DMS 273 treated with DMSO at 0.1 percent for 48 hours (cell line): ENCODE results near the gene PTPN1.
"Not testable (repeated sequence)": the region's sequence is repeated elsewhere in the genome, so short reads cannot be mapped to it uniquely, and the experiment has no call there.

ENCODE experiments used
- DNase-seq: peaks from one replicate; lab custom pipeline; 2025; lab: John Stamatoyannopoulos, UW

Gene PTPN1

DNA sequence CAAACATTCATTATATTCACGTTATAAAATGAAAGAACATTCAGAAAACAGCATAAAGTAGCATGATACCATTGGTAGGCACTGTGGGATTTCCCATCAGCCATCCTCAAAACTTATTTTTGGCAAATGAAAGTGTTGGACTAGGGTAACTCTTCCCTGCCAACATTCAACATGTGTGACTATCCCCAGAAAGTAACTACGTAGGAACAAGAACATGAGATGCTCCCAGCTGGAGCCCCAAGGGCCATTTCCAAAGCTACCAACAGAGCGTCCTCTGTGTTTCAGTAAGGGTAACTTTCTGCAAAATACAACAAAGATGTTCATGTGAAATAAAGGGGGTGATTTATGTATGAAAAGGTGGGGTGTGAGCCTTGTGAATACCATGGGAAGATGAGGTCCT is 28.4 kb upstream of the PTPN1 start:
- no peak for DNase-seq

DNA sequence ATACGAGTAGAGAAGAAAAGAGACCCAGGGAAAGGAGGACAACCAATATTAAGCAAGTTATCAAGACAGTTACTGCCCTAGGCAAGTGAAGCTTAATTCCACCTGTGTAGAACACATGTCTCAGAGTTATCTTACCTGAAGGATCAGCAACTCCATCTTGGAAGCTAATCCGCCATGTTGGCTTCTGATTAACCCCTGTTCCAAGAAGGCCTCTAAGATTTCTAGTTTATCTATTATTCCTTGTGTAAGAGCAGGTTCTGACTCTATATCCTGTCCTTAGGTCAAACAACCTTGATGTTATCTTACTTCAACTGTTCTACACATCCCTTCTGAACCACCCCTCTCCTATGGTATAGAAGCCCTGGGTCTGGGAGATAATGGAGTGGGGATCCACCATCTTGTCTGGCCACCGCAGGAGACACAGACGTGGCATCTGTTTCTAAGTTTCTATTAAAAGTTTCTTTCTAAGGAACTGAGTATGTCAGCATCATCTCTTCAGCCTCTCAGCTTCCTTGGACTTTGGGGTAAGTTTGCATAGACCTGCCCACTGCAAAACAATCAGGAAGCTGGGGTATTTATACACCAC is 27.7 kb upstream of the PTPN1 start:
- DNase-seq, result no peak

DNA sequence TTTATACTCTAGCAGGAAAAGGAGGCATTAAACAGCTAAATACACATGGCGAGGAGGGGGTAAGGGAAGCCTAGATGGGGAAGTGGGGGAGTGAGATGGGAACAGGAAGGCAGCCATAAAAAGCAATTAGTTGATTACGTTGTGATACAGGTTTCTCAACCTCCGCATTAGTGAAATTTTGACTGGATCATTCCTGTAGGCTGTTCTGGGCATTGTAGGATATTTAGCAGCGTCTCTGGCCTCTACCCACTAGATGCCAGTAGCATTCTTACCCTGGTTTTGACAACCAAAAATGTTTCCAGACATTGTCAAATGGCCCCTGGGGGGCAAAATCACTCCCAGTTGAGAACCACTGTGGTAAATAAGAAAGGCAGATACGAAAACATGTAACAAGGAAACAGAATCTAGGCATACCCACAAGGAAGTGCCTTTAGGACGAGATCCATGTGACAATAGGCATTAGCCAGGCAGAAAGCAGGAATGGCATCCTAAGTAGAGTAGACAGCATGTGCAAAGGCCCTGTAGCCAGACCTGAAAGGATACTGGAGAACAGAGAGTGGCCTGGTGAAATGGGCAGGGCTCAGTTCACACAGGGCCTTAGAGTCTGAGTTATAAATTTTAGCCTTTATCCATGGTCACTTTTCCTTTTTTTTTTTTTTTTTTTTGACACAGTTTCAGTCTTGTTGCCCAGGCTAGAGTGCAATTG is 25.8 kb upstream of the PTPN1 start:
- DNase-seq, result no peak

DNA sequence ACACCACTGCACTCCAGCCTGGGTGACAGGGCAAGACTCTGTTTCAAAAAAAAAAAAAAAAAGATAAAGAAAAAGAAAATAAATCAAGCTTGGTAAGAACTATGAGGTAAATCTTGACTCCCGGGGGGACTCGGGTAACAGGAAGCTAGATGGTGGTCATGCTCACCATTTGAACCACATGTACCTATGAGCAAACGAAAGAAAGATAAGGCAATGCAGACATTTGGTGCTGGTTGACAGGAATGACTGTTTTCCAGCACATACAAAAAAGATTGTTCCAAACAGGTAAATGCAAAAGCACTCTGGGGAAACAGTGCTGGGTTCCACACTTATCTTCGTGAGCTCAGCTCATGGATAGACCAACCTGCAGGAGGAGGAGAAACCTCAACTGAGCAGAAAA is 22.8 kb upstream of the PTPN1 start:
- DNase-seq, result no peak

DNA sequence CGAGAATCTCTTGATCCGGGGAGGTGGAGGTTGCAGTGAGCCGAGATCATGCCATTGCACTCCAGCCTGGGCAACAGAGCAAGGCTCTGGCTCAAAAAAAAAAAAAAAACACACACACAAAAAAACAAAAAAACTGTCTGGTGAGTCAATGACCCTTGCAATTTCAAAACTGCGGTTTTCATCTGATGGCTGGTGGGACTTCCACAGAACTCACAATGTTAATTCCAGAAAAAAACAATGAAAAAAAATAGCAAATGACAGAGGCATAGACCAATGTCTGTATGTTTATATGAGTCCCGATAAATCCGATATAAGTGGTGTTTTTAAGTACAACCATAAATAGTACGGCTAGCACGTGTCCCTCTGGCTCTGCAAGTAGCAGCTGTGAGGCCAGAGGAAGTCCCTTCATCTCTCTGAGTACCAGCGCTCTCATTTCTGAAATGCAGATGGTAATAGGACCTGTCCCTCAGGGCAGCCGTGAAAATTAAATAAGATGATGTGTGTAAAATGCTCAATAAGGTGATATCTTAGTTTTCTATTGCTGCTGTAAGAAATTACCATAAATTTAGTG is 21.9 kb upstream of the PTPN1 start:
- no peak for DNase-seq

DNA sequence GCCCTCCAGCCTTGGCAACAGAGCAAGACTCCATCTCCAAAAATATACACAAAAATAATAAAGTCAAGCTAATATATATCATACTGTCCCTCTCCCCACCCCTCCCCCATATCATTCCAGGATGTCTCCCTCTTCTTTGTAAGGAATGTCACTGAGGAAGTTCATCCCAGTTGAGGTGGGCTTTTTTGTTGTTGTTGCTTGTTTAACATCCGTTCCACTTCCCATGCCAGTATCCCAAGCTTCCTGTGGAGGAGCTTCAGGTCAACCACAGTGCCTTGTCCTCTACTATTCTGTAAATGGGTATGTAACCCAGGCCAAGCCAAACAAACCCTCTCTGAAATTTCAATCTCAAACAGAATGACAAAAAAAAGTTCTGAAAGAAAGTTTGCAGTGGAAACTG is 19.0 kb upstream of the PTPN1 start:
- no peak for DNase-seq

DNA sequence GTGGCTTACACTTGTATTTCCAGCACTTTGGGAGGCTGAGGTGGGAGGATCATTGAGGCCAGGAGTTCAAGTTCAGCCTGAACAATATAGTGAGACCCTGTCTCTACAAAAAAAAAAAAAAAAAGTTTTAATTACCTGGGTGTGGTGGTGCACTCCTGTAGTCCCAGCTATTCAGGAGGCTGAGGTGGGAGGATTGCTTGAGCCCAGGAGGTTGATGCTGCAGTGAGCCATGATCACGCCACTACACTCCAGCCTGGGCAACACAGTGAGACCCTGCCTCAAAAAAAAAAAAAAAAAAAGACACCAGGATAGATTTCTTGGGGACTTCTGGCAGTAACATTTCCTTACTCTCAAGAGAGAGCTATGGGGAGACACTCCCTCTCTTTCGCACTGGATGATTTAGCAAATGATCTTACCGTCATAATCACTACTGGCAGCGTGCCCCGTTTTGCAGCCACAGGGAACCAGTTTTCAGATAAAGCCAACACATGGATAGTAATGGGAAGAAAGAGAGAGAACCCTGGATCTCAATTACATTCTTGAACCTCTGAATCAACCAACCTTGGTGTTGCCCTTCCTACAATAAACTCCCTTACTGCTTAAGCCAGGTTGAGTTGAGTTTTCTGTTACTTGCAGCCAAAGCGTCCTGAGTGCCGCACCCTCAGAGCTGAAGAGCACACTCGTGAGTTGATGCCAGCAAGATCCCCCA is 18.1 kb upstream of the PTPN1 start:
- no peak for DNase-seq

DNA sequence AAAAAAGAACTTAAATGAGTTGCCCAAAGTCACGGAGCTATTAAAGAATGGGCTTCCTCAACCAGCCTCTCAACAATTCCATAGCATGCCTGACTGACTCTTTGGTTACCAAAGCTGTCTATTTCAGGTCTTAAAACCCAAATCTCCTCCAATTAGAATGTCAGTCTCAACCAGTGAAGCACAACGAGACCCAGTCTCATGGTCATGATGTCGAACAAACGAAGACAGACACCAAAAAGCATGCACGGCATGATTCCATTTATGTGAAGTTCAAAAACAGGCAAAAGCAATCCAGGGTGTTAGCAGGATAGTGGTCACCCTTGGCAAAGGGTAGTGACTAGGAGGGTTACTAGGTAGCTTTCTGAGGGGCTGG is 16.3 kb upstream of the PTPN1 start:
- DNase-seq, result no peak

DNA sequence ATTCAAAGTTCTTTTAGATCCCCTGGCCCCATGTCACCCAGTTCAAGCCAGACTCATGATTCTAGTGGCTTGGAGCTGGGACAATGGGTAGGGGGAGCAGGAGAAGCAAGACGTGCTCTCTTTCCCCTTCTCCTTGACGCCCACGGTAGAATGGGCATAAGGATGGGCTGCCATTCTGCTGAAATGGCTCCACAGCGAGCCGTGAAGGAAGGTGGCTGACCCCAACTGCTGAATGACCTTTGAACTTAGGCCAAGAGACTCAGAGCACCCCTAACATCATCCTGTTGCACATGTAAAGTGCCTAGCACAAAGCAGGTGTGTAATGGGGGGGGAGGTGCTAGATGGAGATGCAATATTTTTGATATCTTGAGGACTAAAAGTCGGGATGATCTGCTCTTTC is 15.8 kb upstream of the PTPN1 start:
- no peak for DNase-seq

DNA sequence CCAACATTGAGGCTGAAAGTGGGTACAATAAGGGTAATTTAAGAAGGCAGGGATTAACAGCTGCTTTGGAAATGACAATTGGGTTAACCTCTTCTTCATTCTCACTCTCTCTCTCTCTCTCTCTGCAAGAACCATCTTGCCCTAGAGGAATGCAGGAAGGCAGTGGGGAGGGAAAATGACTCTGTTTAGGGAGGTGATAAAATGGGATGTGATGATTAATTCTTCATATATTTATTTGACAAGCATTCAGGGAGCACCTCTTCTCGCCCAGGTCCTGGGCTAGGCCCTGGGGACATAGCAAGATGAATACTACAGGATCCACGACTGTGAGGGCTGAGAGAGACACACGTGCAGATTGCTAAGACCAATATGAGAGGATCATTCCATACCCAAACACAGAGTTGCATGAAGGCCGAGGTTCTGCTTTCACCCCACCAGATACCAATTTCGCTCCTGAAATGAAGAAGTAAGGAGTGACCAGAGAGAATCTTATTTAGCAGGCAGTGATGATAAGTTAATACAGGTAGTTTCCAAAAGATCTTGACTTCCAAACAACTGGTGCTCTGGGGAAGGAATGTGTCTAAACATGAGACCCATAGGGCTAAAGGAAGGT is 13.3 kb upstream of the PTPN1 start:
- DNase-seq, result no peak

DNA sequence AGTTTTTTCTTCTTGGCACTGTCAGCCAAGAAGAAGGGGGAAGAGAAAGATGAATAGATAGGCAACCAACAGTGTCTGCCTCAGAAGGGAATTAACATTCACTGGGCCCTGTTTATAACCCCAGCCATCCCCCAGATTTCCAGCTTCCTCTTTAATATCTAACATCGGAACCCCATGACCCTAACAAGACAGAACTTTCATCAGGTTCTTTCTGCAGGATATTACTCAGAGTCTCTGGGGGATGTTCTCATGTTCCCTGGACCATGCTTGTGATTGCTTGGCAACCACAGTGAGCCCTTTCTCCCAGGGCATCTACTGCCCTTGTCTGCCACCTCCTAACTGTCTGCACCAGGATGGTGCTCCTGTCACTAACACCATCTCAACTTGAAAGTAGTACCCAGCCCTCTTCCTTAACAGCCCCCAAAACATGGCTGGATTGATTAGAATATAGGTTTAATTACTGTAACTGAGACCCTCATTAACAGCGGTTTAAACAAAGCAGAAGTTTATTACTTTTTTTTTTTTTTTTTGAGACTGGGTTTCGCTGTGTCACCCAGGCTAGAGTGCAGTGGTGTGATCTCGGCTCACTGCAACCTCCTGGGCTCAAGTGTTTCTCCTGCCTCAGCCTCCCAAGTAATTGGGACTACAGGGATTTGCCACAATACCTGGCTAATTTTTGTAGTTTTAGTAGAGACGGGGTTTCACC is 12.0 kb upstream of the PTPN1 start:
- DNase-seq, result no peak

DNA sequence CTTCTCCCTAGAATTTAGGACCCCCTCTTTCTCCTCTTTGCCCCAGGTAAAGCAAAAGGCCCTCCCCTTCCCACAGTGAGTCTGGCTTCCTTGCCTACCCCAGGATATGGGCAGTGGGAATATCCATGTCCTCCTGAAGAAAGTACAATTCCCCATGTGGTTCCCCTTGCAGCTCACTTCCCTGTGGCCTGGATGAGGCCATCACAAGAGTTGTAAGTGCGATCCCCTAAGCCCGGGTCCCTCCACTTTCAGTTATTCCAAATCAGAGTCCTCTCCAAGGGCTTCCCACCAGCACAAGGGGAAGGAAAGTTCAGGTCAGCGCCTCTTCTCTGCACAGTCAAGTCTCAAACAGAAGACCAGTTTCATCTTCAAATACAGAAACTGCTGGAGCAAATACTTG is 10.2 kb upstream of the PTPN1 start:
- no peak for DNase-seq

DNA sequence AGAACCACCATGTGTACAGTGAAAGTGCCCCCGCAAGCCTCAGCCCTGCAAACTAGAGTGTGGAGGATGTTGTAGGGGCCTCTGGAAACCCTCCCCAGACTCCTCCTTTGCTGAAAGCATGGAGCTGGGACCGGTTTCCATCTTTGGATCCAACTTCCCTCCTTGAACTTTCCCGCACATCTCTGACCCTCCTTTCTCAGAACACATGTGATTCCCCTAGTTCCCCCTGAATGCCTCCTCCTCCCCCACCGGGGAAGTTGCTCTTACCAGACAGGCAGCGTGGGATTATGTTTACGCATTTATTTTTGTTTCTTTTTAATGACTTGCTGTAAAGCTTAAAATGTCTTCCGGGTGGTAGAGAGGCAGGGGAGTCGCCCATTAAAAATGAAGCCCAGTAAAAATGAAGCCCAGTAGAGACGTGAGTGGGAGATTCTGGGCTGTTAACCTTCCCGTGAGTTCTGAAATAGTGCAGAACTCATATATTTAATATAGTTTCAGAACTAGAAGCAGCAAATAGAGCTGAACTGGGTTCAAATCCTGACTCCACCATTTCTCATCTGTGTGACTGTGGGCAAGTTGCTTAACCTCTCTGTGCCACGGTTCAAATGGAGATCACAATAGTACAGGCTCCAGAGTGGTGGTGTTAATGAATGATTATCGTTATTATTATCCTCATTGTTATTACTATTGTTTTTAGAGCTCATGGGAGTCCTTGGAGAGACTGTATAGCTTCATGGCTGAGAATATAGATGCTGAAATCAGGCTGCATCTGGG is 8.0 kb upstream of the PTPN1 start:
- no peak for DNase-seq

DNA sequence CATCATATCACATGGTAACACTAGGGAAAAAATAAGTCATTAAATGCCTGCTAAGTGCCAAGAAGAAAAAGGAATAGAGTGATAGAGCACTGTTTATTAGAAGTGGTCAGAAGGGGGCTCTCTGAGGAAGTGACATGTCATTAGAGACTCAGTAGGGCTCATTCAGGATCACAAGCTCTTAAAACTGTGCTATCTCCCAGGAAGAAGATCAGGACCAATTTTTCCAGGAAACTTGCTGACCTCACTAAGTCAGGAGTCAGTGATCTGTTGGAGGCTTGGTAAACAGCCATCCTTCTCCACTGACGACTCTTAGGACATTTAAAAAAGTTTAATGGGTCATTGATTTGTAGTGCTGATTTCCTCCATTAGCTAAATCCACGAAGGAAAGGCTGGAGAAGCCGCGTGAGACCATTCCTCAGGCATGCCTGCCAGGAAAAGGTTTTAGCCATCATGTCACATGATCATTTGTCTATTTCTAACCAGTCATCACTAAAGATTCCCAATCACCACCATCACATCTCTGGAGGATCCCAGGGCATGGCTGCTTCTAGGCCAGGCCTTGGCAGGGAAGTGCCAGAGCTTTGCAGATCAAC is 5.9 kb upstream of the PTPN1 start:
- DNase-seq, result no peak

DNA sequence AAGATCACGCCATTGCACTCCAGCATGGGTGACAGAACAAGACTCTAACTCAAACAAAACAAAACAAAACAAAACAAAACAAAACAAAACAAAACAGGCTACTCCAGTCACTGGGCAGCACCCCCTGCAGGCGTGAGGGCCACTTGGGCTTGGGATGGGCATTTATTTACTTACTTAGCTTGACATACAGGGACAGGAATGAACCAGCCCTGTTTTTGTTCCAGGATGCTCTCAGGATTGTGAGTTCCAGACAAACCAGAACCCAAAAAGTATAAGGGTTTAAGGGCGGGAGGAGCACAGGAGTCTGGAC is 4.0 kb upstream of the PTPN1 start:
- DNase-seq, result no peak

DNA sequence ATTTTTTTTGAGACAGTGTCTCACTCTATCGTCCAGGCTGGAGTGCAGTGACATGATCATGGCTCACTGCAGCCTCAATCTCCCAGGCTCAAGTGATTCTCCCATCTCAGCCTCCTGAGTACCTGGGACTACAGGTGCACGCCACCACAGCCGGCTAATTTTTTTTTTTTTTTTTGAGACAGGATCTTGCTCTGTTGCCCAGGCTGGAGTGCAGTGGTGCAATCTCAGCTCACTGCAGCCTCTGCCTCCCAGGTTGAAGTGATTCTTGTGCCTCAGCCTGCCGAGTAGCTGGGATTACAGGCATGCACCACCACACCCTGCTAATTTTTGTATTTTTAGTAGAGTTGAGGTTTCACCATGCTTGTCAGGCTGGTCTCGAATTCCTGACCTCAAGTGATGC is 2.4 kb upstream of the PTPN1 start:
- DNase-seq, result not testable (repeated sequence)

DNA sequence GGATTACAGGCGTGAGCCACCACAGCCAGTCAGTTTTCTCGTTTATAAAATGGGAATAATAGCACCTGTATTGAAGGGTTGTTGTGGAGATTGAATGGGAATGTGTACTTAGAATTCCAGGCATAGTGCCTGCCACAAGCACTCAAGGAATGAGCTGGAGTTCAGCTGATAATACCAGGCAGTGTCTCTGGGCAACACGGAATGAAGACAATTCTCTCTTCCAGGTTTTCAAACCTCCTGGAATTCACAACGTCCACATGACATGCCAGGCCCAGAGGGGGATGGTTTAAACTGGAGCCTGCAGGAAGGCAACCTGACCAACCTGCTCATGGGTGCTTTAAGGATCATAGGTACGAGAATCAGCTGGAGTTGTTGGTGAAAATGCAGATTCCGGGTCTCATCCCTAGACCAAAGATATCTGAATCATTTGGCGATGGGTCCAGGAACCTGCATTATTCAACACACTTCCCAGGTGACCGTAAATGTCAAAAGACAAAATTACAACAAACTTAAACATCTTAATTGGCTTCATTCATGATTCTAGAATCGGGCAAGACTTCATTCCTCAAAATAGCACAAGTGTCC is 1.9 kb upstream of the PTPN1 start:
- DNase-seq, result no peak

DNA sequence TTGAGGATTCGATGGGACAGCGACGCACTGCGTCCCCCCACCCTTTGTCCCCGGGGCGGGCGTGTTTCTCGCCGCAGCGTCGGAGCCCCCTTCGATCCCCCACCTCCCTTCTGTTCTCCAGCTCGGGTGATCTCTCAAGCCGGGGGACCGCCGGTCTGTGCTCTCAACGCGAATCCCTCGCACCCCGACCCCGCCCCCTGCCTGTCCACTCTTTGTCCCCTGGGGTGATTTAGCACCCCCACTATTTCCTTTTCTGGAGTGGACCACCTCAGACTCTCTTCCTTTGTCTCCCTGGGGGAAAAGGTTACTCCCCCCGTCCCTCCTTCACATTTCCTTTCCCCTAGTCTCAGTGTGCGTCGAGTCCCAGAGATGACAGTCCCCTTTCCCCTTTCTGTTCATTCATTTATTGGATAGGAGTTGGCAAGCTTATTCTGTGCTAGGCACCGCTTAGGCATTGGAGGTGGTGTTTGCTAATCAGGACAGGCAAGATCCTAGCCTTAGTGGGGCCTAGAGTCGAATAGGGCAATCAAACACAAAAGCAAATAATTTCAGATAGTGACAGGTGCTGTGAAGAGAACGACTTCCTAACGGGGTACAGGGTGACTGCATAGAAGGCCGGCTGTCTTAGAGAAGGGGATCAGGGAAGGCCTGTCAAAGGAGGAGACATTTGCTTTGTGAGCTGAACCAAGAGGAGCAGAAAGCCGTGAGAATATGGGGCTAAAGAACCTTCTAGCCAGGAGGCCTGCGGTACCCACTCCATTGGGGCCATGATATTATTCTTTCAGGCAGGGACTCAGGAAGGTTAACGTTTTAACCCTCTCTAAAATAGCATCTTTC is 741 bp downstream of the PTPN1 start:
- DNase-seq, result no peak

DNA sequence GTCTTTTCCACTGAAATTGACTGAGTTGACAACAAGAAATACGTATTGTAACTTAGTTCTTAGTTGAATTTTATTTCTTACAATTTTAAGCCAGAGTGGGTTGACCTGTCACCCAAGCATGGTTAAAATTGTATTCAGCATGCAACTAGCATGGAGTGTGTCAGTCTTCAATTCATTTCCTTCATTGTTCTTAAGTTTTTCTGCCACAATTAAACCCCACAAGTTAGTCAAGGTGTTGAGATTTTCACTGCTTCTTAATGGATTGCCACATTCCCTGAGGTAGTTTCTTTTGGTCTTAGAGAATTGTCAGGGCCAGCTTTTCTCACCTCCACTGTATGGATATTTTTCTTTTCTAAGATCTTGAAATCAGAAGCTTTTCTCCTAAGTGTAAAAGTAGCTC is 2.1 kb downstream of the PTPN1 start:
- DNase-seq, result no peak
